GM12878 (cell line): ENCODE measurements around the gene DCTPP1. TPM values are rescaled to one million over a fixed set of nuclear protein-coding genes. Genes with fewer than 3 reads are reported as not detected.

Experiments
- E2F4 ChIP-seq: IDR thresholded peaks from 2 replicates; pipeline ENCODE4 v1.6.1; 2012; ENCODE audit warnings: low read depth, low read length, improper control_type of control experiment
- EP300 ChIP-seq, 2 experiments: fragments of 150-350 bp in 1 of 2; IDR thresholded peaks; 2 replicates each; pipeline ENCODE4 v1.6.1; 2011 to 2012; ENCODE audit warnings: low read depth in 2 of 2, low read length in 2 of 2, borderline replicate concordance in 1 of 2, improper control_type of control experiment in 1 of 2, inconsistent platforms in 1 of 2; ENCODE audit not compliant: control insufficient read depth in 1 of 2
- FOXK2 ChIP-seq: fragments of 450-650 bp; IDR thresholded peaks from 2 replicates; pipeline ENCODE4 v1.6.1; 2017; ENCODE audit warnings: mild to moderate bottlenecking, moderate library complexity
- KDM1A ChIP-seq: fragments of 200-600 bp; sonication (generic); IDR thresholded peaks from 2 replicates; pipeline ENCODE4 v1.6.1; 2016; ENCODE audit warnings: borderline replicate concordance
- MXI1 ChIP-seq: fragments of 150-350 bp; IDR thresholded peaks from 2 replicates; pipeline ENCODE4 v1.6.1; 2011; ENCODE audit warnings: low read depth, mild to moderate bottlenecking, inconsistent platforms, low read length, improper control_type of control experiment
- NFYA ChIP-seq: IDR thresholded peaks from 2 replicates; pipeline ENCODE4 v1.6.1; 2011; ENCODE audit warnings: low read depth, mild to moderate bottlenecking, low read length, improper control_type of control experiment, borderline replicate concordance
- SREBF2 ChIP-seq: IDR thresholded peaks from 2 replicates; pipeline ENCODE4 v1.6.1; 2012; ENCODE audit warnings: mild to moderate bottlenecking, low read length
- STAT3 ChIP-seq: IDR thresholded peaks from 2 replicates; pipeline ENCODE4 v1.6.1; 2011; ENCODE audit warnings: low read depth, low read length, improper control_type of control experiment
- ZBTB33 ChIP-seq: fragments of 450-650 bp; IDR thresholded peaks from 2 replicates; pipeline ENCODE4 v1.6.1; 2017; ENCODE audit warnings: mild to moderate bottlenecking
- polyA plus RNA-seq, 11 experiments: library from polyadenylated mRNA; depleted of rRNA in 4 of 11; unstranded in 6 of 11; stranded (reverse) in 5 of 11; fragments of >200 nt; fragmentation: Nextera tagmentation in 4 of 11; fragmentation: Illumina TruSeq in 1 of 11; extraction: Ambion mirVana in 4 of 11; extraction: Trizol in 1 of 11; gene quantifications; 1 replicate in 1 of 11; 2 replicates in 10 of 11; pipeline versions ENCODE4 v1.2.1 to v1.2.3, GENCODE V29; 2011 to 2016; ENCODE audit warnings: inconsistent platforms in 2 of 11, missing spikeins in 2 of 11, low read depth in 1 of 11
- total RNA-seq, 4 experiments: library from RNA; depleted of rRNA in 3 of 4; stranded (reverse); fragments of >200 nt in 3 of 4; fragmentation: Illumina TruSeq in 1 of 4; extraction: Trizol in 1 of 4; gene quantifications; 2 replicates each; pipeline versions ENCODE4 v1.2.1 to v1.2.3, GENCODE V29; 2013 to 2021

DCTPP1 gene
- total and polyA plus RNA-seq, 10 of the 15 experiments (the other 5 are each of a cell fraction or from before 2014, with no cell fraction given), result 72.1 to 266 (median 157) TPM

GRCh38 chr16:30395155-30395991 is 34.5 kb downstream of the DCTPP1 start, which contains the start of gene ZNF48 (continued):
- TF ChIP-seq E2F4, result no peak
- no peak for TF ChIP-seq STAT3
- no peak for TF ChIP-seq SREBF2
- no peak for TF ChIP-seq EP300 (IDR thresholded peaks at IDR 0.05; ENCODE audit: borderline replicate concordance in 1 of 2, control insufficient read depth in 1 of 2, low read depth in 2 of 2, low read length in 2 of 2)
- no peak for TF ChIP-seq KDM1A
- peak; percentile 62; the same call in 1 of the 2 replicates for TF ChIP-seq MXI1
- no peak for TF ChIP-seq FOXK2
- no peak for TF ChIP-seq ZBTB33
- TF ChIP-seq NFYA, result no peak
